HG03460 (cell line): ENCODE results near the gene PRPF40B.

ENCODE experiments used
- ATAC-seq: cut with Tn5 transposase; IDR thresholded peaks from one replicate; pipeline ENCODE4 v1.9.1; 2021; ENCODE audit not compliant: unreplicated experiment

The PRPF40B gene

DNA sequence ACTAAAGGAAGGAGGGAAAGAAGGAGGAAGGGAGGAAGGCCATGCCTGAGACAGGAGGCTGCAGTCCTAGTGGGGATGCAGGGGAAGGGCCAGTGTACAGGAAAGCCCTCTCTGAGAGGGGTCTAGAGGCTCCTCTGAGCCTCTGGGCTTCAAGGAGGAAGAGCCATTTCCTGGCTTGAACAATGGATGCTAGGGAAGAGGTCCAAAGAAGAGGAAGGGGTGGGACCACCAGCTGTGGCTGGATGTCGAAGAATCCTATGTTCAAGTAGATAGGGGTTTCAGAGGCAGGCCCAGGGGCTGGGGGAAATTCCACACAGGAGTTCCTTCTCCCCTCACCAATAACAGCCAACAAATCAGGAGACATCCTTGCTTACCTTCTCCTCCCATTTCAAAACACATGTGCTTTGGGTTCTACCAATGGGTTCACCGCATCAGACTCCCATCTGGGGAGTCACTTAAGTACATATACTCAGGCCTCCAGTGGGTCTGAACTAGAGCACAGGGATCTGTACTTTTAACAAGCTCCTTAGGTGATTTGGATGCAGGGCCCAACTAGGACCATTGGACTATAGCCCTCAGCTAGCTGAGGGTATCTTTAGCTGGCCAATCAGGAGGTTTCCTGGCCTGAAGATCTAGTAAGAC is 32.4 kb downstream of the PRPF40B start:
- ATAC-seq = no peak

DNA sequence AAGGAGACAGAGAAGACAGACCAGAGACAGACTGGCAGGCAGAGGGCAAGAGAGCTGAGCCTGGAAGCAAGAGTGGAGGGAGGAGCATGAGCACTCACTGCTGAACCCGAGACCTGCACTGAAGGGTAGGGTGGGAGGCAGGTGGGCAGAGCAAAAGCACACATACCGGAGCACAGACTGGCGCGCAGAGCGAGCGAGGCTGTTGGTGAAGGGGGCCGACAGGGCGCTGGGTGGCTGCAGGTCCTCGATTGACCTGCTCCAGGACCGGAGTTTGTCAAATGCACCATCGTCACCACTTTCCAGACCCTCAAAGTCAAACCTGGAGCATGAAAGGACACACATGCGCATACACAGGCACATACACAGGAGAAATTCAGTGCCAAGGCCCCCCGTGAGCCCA is 34.9 kb downstream of the PRPF40B start:
- no peak for ATAC-seq

DNA sequence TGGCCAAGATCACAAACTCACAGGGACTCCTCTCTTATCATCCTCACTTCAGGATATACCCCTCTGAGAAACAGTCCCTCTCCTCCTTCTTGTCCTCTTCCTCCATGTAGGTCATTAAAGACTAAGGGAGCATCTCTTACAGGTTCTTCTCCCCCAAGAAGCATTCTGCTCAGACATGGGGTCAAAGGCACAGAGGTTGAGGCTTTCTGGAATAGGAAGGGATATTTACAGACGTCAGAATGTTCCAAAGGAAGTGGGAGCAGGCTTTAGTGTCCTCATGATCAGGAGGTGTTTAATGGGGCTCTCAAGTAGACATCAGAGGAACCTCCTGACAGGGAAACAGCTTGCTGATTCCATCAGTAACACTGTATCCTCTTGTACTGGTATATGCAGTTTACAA is 36.4 kb downstream of the PRPF40B start:
- ATAC-seq = no peak

DNA sequence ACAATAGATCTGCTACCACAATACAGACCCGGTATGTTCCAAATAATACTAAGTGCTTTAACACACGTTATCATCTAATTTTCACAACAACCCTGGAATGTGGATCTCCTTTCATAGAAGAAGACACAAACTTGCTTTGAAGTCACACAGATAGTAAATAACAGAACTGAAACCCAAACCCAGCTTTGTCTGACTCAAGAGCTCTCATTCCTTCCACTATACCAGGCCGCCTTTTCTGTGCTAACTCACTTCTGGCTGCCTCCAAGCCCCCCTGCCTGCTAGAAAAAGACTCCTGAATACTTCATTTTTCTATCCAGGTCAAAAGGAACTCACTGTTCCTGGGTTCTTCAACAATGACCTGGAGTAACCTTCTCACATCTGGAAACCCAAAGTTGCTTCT is 37.8 kb downstream of the PRPF40B start:
- ATAC-seq = no peak

- no peak for ATAC-seq
Observed at GRCh38 chr12:49661746-49662145, 38.4 kb downstream of the PRPF40B start.

DNA sequence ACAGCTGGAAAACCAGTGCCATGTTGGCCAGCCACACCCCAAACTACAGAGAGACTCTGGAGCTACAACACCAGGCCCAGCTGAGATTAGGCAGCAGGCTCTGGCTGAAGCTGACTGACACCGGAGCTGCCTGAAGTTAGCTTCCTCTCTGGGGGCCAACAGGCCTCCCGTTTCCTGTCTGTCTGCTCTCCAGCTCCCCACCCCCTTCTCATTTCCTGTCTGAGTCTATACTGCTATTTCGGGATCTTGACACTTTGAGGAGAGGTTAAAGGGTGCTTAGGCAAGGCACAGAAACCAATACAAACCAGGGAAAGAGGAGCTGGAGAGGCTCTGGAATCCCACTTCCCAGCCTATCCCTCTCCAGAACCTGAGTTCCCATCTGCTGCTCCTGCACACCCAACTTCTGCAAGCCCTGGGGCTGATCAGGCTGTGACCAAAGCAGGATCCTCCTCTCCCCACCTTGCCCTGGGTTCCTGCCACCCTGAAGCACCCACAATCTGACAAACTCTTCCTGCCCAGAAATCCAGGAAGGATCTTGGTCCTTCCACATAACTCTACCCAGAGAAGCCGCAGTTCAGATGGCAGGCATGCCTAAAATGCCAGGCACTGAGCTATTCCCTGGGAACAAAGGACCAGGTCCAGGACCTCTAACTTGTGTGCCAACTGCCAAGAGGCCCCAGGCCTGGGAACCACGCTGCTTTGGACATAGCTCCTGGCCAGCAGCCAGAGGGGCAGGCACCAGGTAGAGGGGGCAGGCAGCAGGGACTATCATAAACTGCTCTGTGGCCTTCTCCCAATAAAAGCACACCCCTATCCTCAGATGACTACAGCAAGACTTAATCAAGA is 39.9 kb downstream of the PRPF40B start:
- peak; percentile 70 for ATAC-seq

GRCh38 chr12:49664167-49664566 is 40.8 kb downstream of the PRPF40B start:
- ATAC-seq = no peak

- peak; percentile 71 for ATAC-seq
Observed at GRCh38 chr12:49664591-49665239, 41.4 kb downstream of the PRPF40B start.

GRCh38 chr12:49665384-49665783 is 42.0 kb downstream of the PRPF40B start:
- no peak for ATAC-seq

DNA sequence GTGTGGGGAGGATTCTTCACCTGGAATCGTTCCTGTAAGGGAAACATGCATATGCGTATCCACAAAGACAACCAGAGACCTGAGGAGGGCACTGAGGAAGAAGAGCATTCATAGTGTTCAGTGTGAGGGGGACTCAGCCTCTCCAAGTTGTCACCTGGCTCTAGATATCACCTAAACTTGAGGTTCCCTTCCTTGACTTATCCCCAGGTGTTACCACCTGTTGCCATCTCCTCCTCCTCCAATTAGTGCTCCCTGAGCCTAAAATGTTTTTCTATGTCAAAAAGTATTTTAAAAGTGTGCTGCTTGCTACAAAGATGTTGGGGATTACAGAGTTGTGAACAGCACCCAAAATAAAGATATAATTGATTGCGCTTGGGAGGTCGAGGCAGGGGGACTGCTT is 42.8 kb downstream of the PRPF40B start:
- ATAC-seq = no peak

- no peak for ATAC-seq
Observed at GRCh38 chr12:49667325-49668090, 44.1 kb downstream of the PRPF40B start.

GRCh38 chr12:49669796-49670195 is 46.4 kb downstream of the PRPF40B start:
- ATAC-seq = no peak

DNA sequence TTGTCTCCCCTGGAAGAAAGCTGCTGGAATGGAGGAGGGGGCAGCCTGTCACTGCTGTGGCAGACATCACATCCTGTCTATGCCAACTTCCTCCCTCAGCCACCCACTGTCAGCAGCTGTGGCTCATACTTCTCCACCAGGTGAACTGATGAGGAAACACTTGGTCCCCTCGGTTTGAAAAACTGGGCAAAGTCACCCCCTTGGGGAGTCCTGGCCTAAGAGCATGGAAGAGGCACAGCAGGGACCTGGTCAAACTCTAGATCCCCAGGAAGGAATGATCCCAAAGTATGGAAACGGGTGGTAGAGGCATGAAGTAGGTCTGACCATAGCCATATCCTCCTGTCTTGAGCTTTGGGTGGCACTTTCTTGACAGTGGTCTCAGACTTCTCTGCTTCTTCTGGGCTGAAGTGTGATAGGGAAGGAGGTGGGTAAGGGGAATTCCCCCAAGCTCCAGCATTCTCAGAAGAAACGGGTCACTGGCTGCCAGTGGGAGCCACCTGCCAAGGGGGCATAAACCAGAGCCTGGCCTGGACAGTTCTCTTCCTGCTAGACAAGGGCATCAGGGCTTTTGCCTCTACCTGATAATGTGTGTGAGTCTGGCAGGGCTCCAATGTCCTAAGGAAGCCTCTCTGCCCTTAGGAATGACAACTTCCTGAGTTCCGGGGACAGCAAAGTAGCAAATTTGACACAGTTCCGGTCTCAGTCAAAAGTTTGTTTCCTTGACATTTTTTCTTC is 47.8 kb downstream of the PRPF40B start:
- ATAC-seq = no peak

GRCh38 chr12:49672301-49673217 is 49.2 kb downstream of the PRPF40B start:
- no peak for ATAC-seq

DNA sequence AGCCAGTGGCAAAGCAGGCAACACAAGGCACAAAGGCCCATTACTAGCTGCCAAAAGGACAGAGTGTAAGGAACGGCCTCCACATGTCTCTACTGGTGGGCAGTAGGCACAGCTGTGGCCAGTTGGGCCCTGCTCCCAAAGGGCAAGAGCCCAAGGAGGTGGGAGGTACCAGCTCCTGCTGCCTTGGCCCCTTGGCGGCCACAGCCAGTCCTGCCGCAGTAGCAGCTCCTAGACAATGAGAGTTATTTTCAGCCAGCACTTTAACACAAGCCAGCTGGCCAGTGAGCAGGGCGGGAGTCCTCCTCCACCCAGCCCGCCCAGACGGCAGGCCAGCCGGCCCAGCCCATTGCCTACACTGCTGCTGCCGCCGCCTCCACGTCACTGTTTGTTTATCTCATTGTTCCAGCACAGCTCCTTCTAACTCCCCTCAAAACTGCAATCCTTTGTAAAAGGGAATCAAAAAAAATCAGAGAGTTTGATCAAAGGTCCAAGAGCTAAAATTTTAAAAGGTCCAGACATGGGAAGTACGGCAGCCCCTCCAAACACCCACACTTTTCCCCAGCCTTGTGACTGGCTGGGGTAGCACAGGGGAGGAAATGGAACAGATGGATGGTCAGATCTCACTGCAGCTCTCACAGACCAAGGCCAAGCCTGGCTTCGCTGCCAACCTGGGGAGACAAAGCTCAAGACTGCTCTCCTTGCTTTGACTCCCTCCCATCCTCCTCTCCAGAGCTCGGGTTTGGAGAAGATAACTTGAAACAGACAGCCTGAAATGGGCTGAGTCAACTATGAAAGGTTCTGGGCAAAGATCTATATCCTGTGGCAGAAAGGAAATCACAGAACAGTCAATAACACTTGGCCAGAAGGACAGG is 50.3 kb downstream of the PRPF40B start:
- no peak for ATAC-seq

DNA sequence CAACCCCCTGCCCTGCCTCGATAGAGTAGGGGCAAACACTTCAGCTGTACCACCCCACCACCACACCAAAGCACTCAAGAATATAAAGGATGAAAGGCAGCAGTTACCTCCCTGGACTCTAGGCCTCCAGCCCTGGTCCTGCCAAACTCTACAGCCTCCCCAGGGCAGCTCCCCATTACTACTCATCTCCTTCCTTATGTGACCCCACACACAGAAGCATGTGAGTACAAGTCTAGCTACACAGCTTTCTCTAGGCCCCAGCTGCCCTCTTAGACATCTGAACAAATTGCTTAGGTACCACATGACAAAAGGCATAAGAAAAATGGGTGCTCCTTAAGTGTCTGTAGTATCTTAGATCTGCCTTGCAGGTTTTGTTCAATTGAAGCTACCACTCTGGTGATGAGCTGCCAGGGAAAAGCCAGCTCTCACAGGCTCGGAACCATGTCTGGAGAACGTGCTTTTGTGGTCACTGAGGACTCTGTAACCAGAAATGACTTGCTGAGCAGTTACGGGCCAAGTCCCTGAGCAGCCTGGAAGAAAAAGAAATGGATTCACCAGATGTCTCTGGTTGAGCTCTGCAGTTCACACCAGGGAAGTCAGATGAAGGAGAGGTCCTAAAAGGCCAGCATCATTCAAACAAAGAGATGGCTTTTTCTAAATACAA is 51.1 kb downstream of the PRPF40B start:
- no peak for ATAC-seq

DNA sequence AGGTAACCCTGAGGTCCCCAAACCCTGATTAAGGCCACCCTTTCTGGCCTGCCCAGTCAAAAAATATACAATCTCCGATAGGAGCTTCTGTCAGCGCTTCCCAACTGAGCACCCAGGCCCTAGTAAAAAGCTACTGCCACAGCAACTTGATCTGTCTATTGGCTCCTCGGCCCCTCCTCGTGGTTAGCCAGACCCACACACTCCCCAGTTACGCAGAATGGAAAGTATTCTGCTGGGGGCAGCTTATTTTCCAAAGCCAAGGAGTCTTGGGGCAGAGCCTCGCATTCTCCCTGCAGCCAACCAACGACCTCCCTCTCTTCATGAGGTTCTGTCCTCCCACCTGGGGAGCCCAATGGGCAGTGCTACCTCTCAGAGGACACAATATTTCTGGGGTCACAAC is 51.8 kb downstream of the PRPF40B start:
- ATAC-seq = no peak

DNA sequence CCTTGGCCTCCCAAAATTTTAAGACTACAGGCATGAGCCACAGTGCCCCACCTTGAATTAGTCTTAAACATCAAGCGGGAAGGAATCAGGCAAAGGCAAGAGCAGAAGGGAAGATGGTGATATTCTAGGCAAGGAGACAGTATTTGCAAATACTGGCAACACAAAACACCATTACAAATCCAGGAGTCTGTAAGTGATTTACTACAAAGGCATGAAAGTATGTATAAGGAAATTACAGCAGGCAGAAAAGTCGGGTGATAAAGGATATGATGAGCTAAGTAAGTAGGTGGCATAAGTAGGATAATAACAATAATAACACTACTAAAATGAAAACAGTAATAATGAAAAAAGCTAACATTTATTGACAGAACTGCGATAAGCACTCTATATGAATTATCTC is 55.4 kb downstream of the PRPF40B start:
- no peak for ATAC-seq
